ENCODE measurements around the gene RBMS1.

Gene RBMS1

DNA sequence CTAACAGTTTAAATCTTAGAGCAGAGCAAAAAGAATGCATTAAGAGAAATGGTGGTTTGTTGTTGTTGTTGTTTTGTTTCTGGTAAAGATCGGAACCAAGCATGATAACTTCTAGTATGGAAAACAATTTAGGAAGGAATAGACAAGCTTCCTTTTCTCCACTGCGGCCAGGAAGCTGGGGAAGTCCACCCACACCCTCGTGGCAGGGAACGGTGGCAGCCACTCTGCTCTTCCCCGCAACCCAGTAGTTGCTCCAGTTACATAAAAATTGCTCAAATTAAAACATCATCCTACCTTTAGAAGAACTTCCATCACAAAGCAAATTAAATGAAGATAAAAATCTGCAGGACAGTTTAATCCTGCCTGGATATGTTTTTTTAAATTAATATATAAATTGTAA, 113.0 kb downstream of the RBMS1 start:
- no peak overlapping the region for H3K4me3 ChIP-seq (ENCODE audit: low read length)
- no peak for TF ChIP-seq EZH2phosphoT487 (IDR thresholded peaks at IDR 0.05; ENCODE audit: low read depth)
- H4K20me1 ChIP-seq (ENCODE audit: insufficient read depth, low read length): no peaks in the 10 kb centered on the region
- no peaks in the 10 kb centered on the region for H3K27me3 ChIP-seq (ENCODE audit: low read depth, low read length)
- H3K4me2 ChIP-seq (ENCODE audit: low read length): no peak overlapping the region
- H3K36me3 ChIP-seq (replicated peaks; ENCODE audit: low read depth, low read length): no peaks in the 10 kb centered on the region
- no peak overlapping the region for H3K27ac ChIP-seq (ENCODE audit: low read length)
- no peak overlapping the region for H2AFZ ChIP-seq (ENCODE audit: low read depth, low read length)
- no peaks in the 10 kb centered on the region for H3K9me3 ChIP-seq (ENCODE audit: insufficient read depth, low read length)
- peaks cover 16% of the 10 kb centered on the region for H3K4me1 ChIP-seq (ENCODE audit: low read length)
- H3K9ac ChIP-seq (ENCODE audit: low read length): no peak overlapping the region
- no peaks in the 10 kb centered on the region for H3K79me2 ChIP-seq (ENCODE audit: low read length)

DNA sequence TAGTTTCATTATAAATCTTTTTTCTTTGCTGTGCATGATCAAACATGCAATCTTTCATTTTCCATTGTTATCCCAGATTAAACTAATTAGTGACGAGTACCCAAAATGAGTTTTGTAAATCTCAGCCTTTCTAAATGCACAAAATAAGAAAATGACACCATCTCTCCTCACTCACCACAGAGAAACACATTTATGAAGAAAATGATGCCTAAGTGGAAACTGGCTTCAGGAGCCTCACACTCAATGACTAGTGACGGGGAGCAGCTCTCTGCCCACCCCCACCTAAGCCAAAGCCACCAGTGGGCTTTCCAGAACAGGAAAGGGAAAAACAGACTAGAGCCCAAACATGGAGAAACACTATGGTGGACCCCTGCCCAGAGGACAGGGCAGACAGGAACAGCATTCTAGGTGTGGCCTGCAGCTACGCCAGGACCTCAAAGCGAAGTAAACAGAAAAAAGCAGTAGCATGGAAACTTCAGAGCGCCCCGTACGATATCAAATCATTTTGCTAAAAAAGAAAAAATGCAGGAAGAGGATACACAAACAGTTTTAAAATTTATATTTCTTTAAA, 113.5 kb downstream of the RBMS1 start:
- H3K27me3 ChIP-seq (ENCODE audit: low read depth, low read length): no peaks in the 10 kb centered on the region
- no peak overlapping the region for H3K9ac ChIP-seq (ENCODE audit: low read length)
- H3K36me3 ChIP-seq (replicated peaks; ENCODE audit: low read depth, low read length): no peaks in the 10 kb centered on the region
- H3K4me1 ChIP-seq (ENCODE audit: low read length): peaks cover 20% of the 10 kb centered on the region
- H3K79me2 ChIP-seq (ENCODE audit: low read length): no peaks in the 10 kb centered on the region
- H3K4me2 ChIP-seq (ENCODE audit: low read length): no peak overlapping the region
- TF ChIP-seq, protein P1, sequence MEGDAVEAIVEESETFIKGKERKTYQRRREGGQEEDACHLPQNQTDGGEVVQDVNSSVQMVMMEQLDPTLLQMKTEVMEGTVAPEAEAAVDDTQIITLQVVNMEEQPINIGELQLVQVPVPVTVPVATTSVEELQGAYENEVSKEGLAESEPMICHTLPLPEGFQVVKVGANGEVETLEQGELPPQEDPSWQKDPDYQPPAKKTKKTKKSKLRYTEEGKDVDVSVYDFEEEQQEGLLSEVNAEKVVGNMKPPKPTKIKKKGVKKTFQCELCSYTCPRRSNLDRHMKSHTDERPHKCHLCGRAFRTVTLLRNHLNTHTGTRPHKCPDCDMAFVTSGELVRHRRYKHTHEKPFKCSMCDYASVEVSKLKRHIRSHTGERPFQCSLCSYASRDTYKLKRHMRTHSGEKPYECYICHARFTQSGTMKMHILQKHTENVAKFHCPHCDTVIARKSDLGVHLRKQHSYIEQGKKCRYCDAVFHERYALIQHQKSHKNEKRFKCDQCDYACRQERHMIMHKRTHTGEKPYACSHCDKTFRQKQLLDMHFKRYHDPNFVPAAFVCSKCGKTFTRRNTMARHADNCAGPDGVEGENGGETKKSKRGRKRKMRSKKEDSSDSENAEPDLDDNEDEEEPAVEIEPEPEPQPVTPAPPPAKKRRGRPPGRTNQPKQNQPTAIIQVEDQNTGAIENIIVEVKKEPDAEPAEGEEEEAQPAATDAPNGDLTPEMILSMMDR (IDR thresholded peaks at IDR 0.05; ENCODE audit: low read depth, low read length): no peak
- no peak for TF ChIP-seq EZH2phosphoT487 (IDR thresholded peaks at IDR 0.05; ENCODE audit: low read depth)
- H3K9me3 ChIP-seq (ENCODE audit: insufficient read depth, low read length): no peaks in the 10 kb centered on the region
- H3K27ac ChIP-seq (ENCODE audit: low read length): no peak overlapping the region
- H2AFZ ChIP-seq (ENCODE audit: low read depth, low read length): no peak overlapping the region
- no peak overlapping the region for H3K4me3 ChIP-seq (ENCODE audit: low read length)
- H4K20me1 ChIP-seq (ENCODE audit: insufficient read depth, low read length): no peaks in the 10 kb centered on the region

DNA sequence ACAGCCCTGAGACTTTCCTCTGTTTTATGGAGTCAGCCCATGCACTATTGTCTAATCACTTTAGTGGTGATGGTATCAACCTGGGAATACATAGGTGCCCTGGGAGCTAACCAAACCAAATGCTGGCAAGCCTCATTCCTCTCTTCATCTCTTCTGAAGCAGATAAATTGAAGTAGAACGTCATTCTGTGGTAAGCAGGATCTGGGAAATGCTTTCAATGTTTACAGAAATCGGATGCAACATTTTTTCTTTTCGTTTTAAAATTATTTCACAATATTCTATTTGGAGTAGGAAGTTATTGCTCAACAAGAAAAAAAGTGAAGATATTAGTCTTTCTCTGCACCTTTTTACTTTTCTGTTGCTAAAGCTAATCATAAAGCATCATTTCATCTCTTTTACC, 114.2 kb downstream of the RBMS1 start:
- H3K9me3 ChIP-seq (ENCODE audit: insufficient read depth, low read length): no peaks in the 10 kb centered on the region
- TF ChIP-seq, protein P1 (IDR thresholded peaks at IDR 0.05; ENCODE audit: low read depth, low read length): no peak
- no peak for TF ChIP-seq EZH2phosphoT487 (IDR thresholded peaks at IDR 0.05; ENCODE audit: low read depth)
- no peak overlapping the region for H3K27ac ChIP-seq (ENCODE audit: low read length)
- no peaks in the 10 kb centered on the region for H3K36me3 ChIP-seq (replicated peaks; ENCODE audit: low read depth, low read length)
- no peaks in the 10 kb centered on the region for H3K27me3 ChIP-seq (ENCODE audit: low read depth, low read length)
- H2AFZ ChIP-seq (ENCODE audit: low read depth, low read length): no peak overlapping the region
- peaks cover 20% of the 10 kb centered on the region for H3K4me1 ChIP-seq (ENCODE audit: low read length)
- no peaks in the 10 kb centered on the region for H3K79me2 ChIP-seq (ENCODE audit: low read length)
- no peak overlapping the region for H3K4me2 ChIP-seq (ENCODE audit: low read length)
- no peak overlapping the region for H3K4me3 ChIP-seq (ENCODE audit: low read length)
- no peak overlapping the region for H3K9ac ChIP-seq (ENCODE audit: low read length)
- no peaks in the 10 kb centered on the region for H4K20me1 ChIP-seq (ENCODE audit: insufficient read depth, low read length)

DNA sequence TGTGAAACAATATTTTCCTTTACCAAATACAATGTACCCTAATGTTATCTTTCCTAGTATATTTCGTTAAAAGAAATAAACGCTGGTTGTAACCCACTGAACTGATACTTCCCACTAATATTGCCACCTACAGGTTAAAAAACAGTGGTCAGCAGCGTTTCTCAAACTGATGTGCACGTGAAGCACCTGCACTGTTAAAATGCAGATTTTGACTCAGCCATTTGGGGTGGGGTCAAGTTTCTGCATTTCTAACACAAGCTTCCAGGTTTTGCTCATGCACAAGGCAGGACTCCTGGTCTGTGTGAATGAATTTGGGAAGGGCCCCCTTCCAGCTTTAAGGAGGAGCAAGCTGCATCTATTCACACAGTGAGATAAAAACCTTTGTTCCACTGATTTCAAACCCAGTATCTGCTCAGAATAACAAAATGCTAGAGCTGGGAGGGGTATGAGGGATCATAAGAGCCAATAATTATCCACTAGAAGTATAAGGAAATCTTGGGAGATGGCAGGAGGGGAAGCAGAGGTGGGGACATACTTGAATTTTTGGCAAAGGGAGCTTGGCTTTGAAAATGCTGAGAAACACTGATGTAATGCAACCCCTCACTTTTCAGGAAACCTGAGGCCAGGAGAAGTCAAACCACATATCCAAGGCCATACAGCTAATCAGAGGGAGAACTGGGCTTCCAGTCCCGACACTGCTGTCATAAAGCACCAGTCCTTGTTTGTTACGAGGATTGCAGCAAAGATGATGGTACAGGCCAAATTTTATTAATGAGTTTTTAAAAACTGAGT, 116.2 kb downstream of the RBMS1 start:
- Histone ChIP-seq H3K27me3 (ENCODE audit: low read depth, low read length) (no peaks in the 10 kb centered on the region), H3K27ac (ENCODE audit: low read length) (no peak overlapping the region), H3K4me3 (ENCODE audit: low read length) (no peak overlapping the region), H2AFZ (ENCODE audit: low read depth, low read length) (no peak overlapping the region), H3K4me2 (ENCODE audit: low read length) (peak overlapping the region; percentile 40), H3K9me3 (ENCODE audit: insufficient read depth, low read length) (no peaks in the 10 kb centered on the region), H3K79me2 (ENCODE audit: low read length) (no peaks in the 10 kb centered on the region), H3K4me1 (ENCODE audit: low read length) (peaks cover 20% of the 10 kb centered on the region), H3K9ac (ENCODE audit: low read length) (no peak overlapping the region), H4K20me1 (ENCODE audit: insufficient read depth, low read length) (no peaks in the 10 kb centered on the region), H3K36me3 (replicated peaks; ENCODE audit: low read depth, low read length) (no peaks in the 10 kb centered on the region)
- TF ChIP-seq EZH2phosphoT487 (IDR thresholded peaks at IDR 0.05; ENCODE audit: low read depth): no peak
- TF ChIP-seq, protein P1 (IDR thresholded peaks at IDR 0.05; ENCODE audit: low read depth, low read length): peak; percentile 52

Data from OCI-LY3 (cell line).